ENCODE results near the gene GRAMD1B. TPM values are rescaled to one million over a fixed set of nuclear protein-coding genes. Genes with fewer than 3 reads are reported as not detected.

GRAMD1B gene
- total and polyA plus RNA-seq, 12 donors: 7.3 to 41.0 (median 21.0) TPM

GRCh38 chr11:123391646-123392348, 38.3 kb upstream of the GRAMD1B start:
- Histone ChIP-seq H3K27ac (no peak overlapping the region), H3K4me1 (peaks cover 0 to 16% (median 4%) of the 10 kb centered on the region in 9 donors), H3K9me3 (no peaks in the 10 kb centered on the region), H3K4me3 (no peak overlapping the region), H3K27me3 (peaks cover 0 to 5% (median 0%) of the 10 kb centered on the region in 7 donors), H3K36me3 (no peaks in the 10 kb centered on the region)
- TF ChIP-seq CTCF (IDR thresholded peaks at IDR 0.05): no peak
- ATAC-seq (no peak), DNase-seq (no peak)
- intact Hi-C loops (cut with DNase I): no loop called here
- WGBS, 2 donors: 91 to 93% methylated on average over 6 of the region's 6 CpGs

GRCh38 chr11:123392431-123392830, 37.6 kb upstream of the GRAMD1B start:
- DNase-seq (no peak), ATAC-seq (no peak)
- Histone ChIP-seq H3K4me1 (peaks cover 0 to 10% (median 0%) of the 10 kb centered on the region in 9 donors), H3K27ac (no peak overlapping the region), H3K27me3 (peaks cover 0 to 5% (median 0%) of the 10 kb centered on the region in 7 donors), H3K4me3 (no peak overlapping the region), H3K36me3 (no peaks in the 10 kb centered on the region), H3K9me3 (no peaks in the 10 kb centered on the region)
- TF ChIP-seq CTCF (IDR thresholded peaks at IDR 0.05): no peak
- intact Hi-C loops (cut with DNase I): no loop called here

- ATAC-seq (no peak), DNase-seq (no peak)
- WGBS, 2 donors: 56 to 64% methylated on average over 3 of the region's 3 CpGs
- no peaks in the 10 kb centered on the region for H3K36me3 ChIP-seq
- peaks cover 0 to 10% (median 0%) of the 10 kb centered on the region in 9 donors for H3K4me1 ChIP-seq
- intact Hi-C loops (cut with DNase I): no loop called here
- no peak overlapping the region for H3K4me3 ChIP-seq
- H3K27me3 ChIP-seq: peaks cover 0 to 5% (median 0%) of the 10 kb centered on the region in 7 donors
- no peak for TF ChIP-seq CTCF (IDR thresholded peaks at IDR 0.05)
- H3K9me3 ChIP-seq: no peaks in the 10 kb centered on the region
- H3K27ac ChIP-seq: no peak overlapping the region
Observed at GRCh38 chr11:123392844-123393243, 37.2 kb upstream of the GRAMD1B start.

- H3K36me3 ChIP-seq: no peaks in the 10 kb centered on the region
- 72 to 75% methylated on average over 6 of the region's 6 CpGs for WGBS, 2 donors
- ATAC-seq: no peak
Observed at GRCh38 chr11:123393312-123393927, 36.6 kb upstream of the GRAMD1B start.

More at GRCh38 chr11:123393312-123393927, 36.6 kb upstream of the GRAMD1B start:
- TF ChIP-seq CTCF (IDR thresholded peaks at IDR 0.05): no peak
- H3K4me1 ChIP-seq: peaks cover 0 to 10% (median 0%) of the 10 kb centered on the region in 9 donors
- no peak for DNase-seq
- H3K27ac ChIP-seq: no peak overlapping the region
- no peak overlapping the region for H3K4me3 ChIP-seq
- H3K27me3 ChIP-seq: peaks cover 0 to 5% (median 0%) of the 10 kb centered on the region in 7 donors
- intact Hi-C loops (cut with DNase I): no loop called here
- no peaks in the 10 kb centered on the region for H3K9me3 ChIP-seq

Measured in heart right ventricle (tissue), 16 donors.